ENCODE data around the gene CBARP. TPM values are rescaled to one million over a fixed set of nuclear protein-coding genes. Genes with fewer than 3 reads are reported as not detected.

The CBARP gene
- total RNA-seq, 6 donors from 2014 or later, result 0.30 to 1.8 (median 1.0) TPM; not detected in 2

GRCh38 chr19:1272423-1273262, 34.8 kb upstream of the CBARP start:
- TF ChIP-seq CTCF (IDR thresholded peaks at IDR 0.05) (no peak), POLR2A (IDR thresholded peaks at IDR 0.05) (no peak), EP300 (IDR thresholded peaks at IDR 0.05) (no peak), POLR2AphosphoS5 (IDR thresholded peaks at IDR 0.05) (no peak)
- Histone ChIP-seq H3K9me3 (no peaks in the 10 kb centered on the region), H3K4me1 (peaks cover 72 to 86% (median 75%) of the 10 kb centered on the region in 4 donors), H3K27me3 (no peaks in the 10 kb centered on the region), H3K27ac (peak overlapping the region; percentile 45 to 99 (median 74)), H3K36me3 (peaks cover 32 to 53% (median 44%) of the 10 kb centered on the region in 4 donors), H3K4me3 (peak overlapping the region in 1 of 4 donors; percentile 89)
- DNase-seq, result peak in 1 of 2 donors; percentile 33
- ATAC-seq (ENCODE audit: low FRiP score in 2 of 2), result no peak
- 66 to 67% methylated on average over 32 to 33 of the region's 33 CpGs for WGBS, 2 donors

- TF ChIP-seq EP300 (IDR thresholded peaks at IDR 0.05), result no peak
- peak in 1 of 2 donors; percentile 6 for TF ChIP-seq POLR2AphosphoS5 (IDR thresholded peaks at IDR 0.05)
- Histone ChIP-seq H3K9me3 (no peaks in the 10 kb centered on the region), H3K27ac (peak overlapping the region; percentile 94 to 100 (median 99)), H3K36me3 (peaks cover 32 to 50% (median 44%) of the 10 kb centered on the region in 4 donors), H3K4me3 (peak overlapping the region in 2 of 4 donors; percentile 80 to 89), H3K27me3 (no peaks in the 10 kb centered on the region), H3K4me1 (peaks cover 79 to 89% (median 81%) of the 10 kb centered on the region in 4 donors)
- DNase-seq (peak; percentile 59 to 89), ATAC-seq (ENCODE audit: low FRiP score in 2 of 2) (no peak)
- 74 to 75% methylated on average over 34 to 36 of the region's 37 CpGs for WGBS, 2 donors
Observed at GRCh38 chr19:1271528-1272422, 34.0 kb upstream of the CBARP start.

GRCh38 chr19:1270854-1271527, 33.2 kb upstream of the CBARP start:
- no peak for TF ChIP-seq POLR2AphosphoS5 (IDR thresholded peaks at IDR 0.05)
- no peak for TF ChIP-seq CTCF (IDR thresholded peaks at IDR 0.05)
- TF ChIP-seq EP300 (IDR thresholded peaks at IDR 0.05), result no peak
- no peak for TF ChIP-seq POLR2A (IDR thresholded peaks at IDR 0.05)
- DNase-seq (peak; percentile 56 to 85), ATAC-seq (ENCODE audit: low FRiP score in 2 of 2) (no peak)
- peaks cover 32 to 50% (median 44%) of the 10 kb centered on the region in 4 donors for H3K36me3 ChIP-seq
- 63 to 68% methylated on average over 25 to 26 of the region's 26 CpGs for WGBS, 2 donors
- H3K4me3 ChIP-seq, result peak overlapping the region in 3 of 4 donors; percentile 65 to 89 (median 80)
- no peaks in the 10 kb centered on the region for H3K9me3 ChIP-seq
- peak overlapping the region; percentile 94 to 100 (median 99) for H3K27ac ChIP-seq
- no peaks in the 10 kb centered on the region for H3K27me3 ChIP-seq
- H3K4me1 ChIP-seq, result peaks cover 79 to 89% (median 81%) of the 10 kb centered on the region in 4 donors

- TF ChIP-seq EP300 (IDR thresholded peaks at IDR 0.05) (no peak), CTCF (IDR thresholded peaks at IDR 0.05) (no peak), POLR2AphosphoS5 (IDR thresholded peaks at IDR 0.05) (no peak), POLR2A (IDR thresholded peaks at IDR 0.05) (no peak)
- DNase-seq (peak; percentile 58 to 61), ATAC-seq (ENCODE audit: low FRiP score in 2 of 2) (no peak)
- WGBS, 2 donors, result 16 to 22% methylated on average over 7 to 8 of the region's 8 CpGs
- Histone ChIP-seq H3K27ac (peak overlapping the region; percentile 94 to 100 (median 99)), H3K27me3 (no peaks in the 10 kb centered on the region), H3K36me3 (peaks cover 32 to 50% (median 44%) of the 10 kb centered on the region in 4 donors), H3K9me3 (no peaks in the 10 kb centered on the region), H3K4me3 (peak overlapping the region; percentile 65 to 89 (median 75)), H3K4me1 (peaks cover 85 to 93% (median 87%) of the 10 kb centered on the region in 4 donors)
Observed at GRCh38 chr19:1270213-1270853, 32.5 kb upstream of the CBARP start.

Data from upper lobe of left lung (tissue), 6 donors.